ENCODE results near the gene SIRPB2.

DNA sequence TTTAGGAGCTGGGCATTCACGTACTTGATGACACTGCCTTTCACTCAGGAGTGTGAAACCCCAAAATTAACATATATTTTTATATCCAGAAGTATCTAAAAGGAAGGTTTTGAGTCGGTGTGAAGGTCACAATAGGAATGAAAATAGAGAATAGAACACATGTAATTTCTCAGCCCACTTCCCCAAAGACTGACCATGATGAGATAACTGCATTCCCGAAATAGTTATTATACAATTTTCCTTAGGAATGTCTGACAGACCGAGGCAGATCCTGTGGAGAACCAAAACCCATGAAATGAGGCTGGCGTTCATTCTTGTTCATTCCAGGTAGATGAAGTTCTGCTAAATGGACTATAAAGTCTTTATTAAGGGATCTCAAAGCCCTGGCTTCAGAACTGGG, 34.9 kb downstream of the SIRPB2 start:
- TF ChIP-seq CTCF (IDR thresholded peaks at IDR 0.05; ENCODE audit: low read depth, low read length, poor library complexity, severe bottlenecking) (no peak), EZH2phosphoT487 (IDR thresholded peaks at IDR 0.05; ENCODE audit: borderline replicate concordance, low read length) (no peak)

All from DOHH2 (cell line).